Endothelial cell of umbilical vein (primary cell): ENCODE measurements around the gene CLCN6.

Source experiments
- CTCF ChIP-seq, 2 donors: IDR thresholded peaks; 1 replicate in 1 of 2; 2 replicates in 1 of 2; pipeline ENCODE4 v1.5.1; 2011; ENCODE audit warnings: low read length in 2 of 2, mild to moderate bottlenecking in 2 of 2, moderate library complexity in 2 of 2, control low read depth in 1 of 2, inconsistent platforms in 1 of 2, low read depth in 1 of 2; ENCODE audit not compliant: insufficient read depth in 1 of 2; ENCODE audit errors: extremely low read depth in 1 of 2
- EZH2 ChIP-seq: IDR thresholded peaks from 2 replicates; pipeline ENCODE4 v1.6.1; 2012; ENCODE audit warnings: borderline replicate concordance, low read depth, mild to moderate bottlenecking, moderate library complexity, low read length, inconsistent platforms; ENCODE audit not compliant: severe bottlenecking
- FOS ChIP-seq: IDR thresholded peaks from 2 replicates; pipeline ENCODE4 v1.6.1; 2011; ENCODE audit warnings: mild to moderate bottlenecking, low read length, moderate library complexity, borderline replicate concordance; ENCODE audit not compliant: insufficient read depth
- GATA2 ChIP-seq: IDR thresholded peaks from 2 replicates; pipeline ENCODE4 v1.7.0; 2011; ENCODE audit warnings: low read depth, mild to moderate bottlenecking, moderate library complexity, mixed read lengths, low read length; ENCODE audit not compliant: insufficient read length, insufficient read depth
- JUN ChIP-seq: IDR thresholded peaks from 2 replicates; pipeline ENCODE4 v1.6.1; 2011; ENCODE audit warnings: borderline replicate concordance, low read depth; ENCODE audit not compliant: insufficient read length, insufficient read depth
- MAX ChIP-seq: IDR thresholded peaks from 2 replicates; pipeline ENCODE4 v1.6.1; 2011; ENCODE audit not compliant: insufficient read depth, insufficient read length
- MYC ChIP-seq: IDR thresholded peaks from one replicate; pipeline ENCODE4 v1.6.1; 2011; ENCODE audit warnings: mild to moderate bottlenecking, low read depth, low read length
- POLR2A ChIP-seq: IDR thresholded peaks from 2 replicates; pipeline ENCODE4 v1.6.1; 2012; ENCODE audit warnings: low read depth, mild to moderate bottlenecking, control low read depth, low read length
- POLR2AphosphoS5 ChIP-seq: IDR thresholded peaks from 2 replicates; pipeline ENCODE4 v1.6.1; 2012; ENCODE audit warnings: low read depth, mild to moderate bottlenecking, control low read depth, low read length, moderate library complexity; ENCODE audit not compliant: insufficient read depth

- TF ChIP-seq POLR2A, result no peak
- TF ChIP-seq POLR2AphosphoS5, result no peak
- TF ChIP-seq EZH2, result no peak
- TF ChIP-seq CTCF (IDR thresholded peaks at IDR 0.05; ENCODE audit: extremely low read depth in 1 of 2, insufficient read depth in 1 of 2, low read depth in 1 of 2, low read length in 2 of 2), result no peak
- TF ChIP-seq MAX, result no peak
- no peak for TF ChIP-seq FOS
- no peak for TF ChIP-seq MYC
- TF ChIP-seq GATA2, result no peak
- no peak for TF ChIP-seq JUN
Observed at GRCh38 chr1:11881749-11882441, 75.9 kb downstream of the CLCN6 start.
